EH (cell line): ENCODE data around the gene FYN.
"Not testable (repeated sequence)": the region's sequence is repeated elsewhere in the genome, so short reads cannot be mapped to it uniquely, and the experiment has no call there.

ENCODE experiments used
- DNase-seq: peaks from one replicate; pipeline ENCODE4 v3.0.0-alpha.2; 2015; ENCODE audit warnings: low read depth

Gene FYN

DNA sequence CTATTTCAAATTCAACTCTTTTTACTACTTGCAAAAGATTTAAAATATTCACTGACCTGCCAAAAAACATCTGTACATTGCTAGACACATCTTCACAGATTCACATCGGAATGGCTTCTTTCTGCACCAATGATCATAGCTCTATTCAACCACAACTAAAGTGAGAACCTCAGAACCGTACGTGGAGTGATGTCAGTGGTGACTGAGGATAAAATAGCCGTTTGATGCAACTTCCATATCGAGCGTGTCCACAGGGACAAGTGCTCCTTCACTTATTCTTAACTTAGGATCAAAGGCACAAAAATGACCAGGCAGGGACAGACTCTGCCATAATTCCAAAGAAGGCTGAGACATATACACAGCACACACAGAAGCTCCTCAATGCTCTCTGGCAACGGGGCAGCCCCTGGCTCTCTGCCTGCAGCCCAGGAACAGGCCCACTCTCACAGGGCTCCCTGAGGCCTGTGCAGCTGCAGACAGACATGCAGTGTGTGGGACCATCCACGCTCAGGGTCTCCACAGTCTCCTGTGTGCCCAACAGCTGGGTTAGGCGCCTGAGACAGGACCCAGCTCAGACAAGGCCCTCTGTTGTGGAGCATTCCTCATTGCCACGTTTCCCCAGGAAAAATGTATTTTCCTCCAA is 22.8 kb downstream of the FYN start:
- DNase-seq: no peak

DNA sequence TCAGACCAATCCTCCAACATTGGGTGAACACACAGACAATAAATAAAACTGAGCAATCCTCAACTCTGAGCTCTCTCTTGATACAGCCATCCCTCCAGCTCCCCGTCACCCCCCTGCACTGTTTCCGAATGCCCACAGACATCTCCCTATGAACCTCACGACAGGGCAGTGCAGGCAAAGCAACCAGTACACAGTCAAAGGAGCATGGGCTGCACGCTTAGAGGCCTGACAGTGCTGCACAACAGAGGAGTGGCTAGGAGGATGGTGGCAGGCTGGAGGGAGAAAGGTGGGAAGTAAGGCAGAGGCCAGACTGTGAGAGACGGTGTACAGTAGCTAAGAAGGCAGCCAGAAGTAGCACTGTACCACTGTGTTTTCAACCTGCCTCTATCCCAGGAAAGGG is 24.0 kb downstream of the FYN start:
- no peak for DNase-seq

DNA sequence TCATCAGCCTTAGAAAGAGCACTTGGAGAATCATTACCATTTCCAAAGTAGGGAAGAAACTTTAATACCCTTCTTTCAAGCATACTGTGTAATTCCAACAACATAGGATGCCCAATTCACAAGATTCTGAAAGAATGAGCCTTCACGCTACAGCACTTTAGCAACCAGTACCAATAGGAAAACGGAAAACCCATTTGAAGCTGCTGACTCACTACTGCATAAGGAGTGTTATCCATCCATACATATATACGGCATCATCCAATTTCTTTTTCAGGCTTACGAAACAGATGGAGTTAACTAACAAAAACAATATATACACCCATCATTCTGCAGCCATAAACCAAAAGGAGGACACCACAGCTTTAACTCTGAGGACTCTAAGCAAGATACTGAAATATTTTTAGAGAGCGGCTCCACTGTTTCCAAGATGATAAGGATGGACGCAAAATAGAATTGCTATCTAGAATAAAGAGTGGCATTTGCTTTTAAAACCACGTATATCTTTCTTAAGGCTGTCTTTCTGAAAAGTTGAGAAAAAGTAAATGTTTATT is 24.9 kb downstream of the FYN start:
- DNase-seq: no peak

DNA sequence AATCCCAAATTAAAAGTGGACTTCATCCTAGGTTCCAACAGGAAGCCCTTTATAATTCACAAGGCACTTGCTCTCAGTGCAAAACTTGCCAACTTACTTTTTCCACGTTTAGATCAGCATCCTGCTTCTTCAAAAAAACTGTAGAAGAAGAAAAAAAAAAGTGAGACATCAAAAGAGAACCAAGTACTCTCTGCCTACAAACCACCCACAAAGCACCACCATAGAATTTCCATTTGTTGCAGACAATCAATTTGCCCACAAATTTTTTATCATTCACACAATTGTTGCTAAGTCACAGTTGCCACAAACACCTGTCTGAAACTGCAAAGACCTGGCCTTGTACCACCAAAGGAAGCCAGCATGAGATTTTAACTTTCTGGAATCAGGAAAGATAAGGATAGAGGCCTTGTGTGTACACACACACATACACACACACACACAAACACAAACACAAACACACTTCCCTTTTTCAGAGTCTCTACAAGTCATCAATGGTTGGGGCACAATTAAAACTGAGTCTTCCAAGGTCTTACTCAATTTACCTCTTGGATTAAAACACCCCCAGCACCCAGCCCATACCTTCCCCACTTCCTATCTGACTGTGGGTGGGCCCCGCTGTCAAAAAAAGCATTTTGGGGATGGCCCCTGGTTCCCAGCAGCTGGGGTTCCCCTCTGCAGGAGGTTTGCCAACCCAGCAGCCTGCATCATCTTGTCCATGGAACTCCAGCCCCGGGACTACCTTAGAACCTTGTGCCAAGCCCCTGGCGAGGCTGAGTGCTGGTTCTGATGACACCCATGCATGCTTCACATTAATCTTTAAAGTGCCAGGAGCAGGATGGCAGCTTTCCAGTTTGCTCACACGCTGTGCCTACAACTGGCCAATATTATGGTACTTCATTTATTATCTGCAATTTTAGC is 26.5 kb downstream of the FYN start:
- peak; percentile 35 for DNase-seq

DNA sequence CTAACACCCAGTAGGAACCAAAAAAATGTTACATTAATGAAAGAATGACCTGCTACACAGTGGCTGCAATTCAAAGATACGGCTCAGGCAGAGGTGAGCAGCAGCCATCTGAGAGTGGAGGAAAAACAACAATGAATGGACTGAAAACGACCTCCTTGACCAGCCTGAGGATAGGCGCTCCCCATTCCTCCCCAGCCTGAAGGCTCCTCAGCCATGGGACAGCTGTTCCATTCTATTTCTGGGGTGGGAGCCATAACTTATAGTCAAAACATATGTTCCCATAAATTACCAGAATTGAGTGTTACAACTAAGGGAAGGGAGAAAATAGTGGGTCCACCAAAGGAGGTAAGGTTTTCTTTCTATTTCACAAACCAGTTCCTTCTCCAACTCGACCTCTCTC is 27.2 kb downstream of the FYN start:
- DNase-seq: no peak

DNA sequence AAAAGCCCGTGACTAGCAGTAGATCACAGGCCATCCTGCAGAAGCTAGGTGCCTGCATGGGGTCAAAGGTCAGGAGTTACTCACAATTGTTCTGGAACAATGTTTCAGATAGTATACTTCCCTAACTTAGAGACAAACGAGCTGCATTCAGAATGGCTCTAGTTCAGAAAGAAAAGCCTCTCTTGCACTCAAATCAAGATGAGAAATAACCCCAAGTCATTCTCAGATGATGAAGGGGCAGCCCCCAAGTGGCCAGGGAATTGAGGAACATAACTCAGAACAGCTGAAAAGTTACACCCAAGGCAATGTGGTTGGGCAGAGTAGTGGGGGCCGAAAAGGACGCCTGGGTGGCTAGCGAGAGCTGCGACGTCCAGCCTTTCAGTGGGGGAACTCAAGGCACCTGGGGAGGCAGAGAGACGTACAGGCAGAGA is 27.8 kb downstream of the FYN start:
- no peak for DNase-seq

DNA sequence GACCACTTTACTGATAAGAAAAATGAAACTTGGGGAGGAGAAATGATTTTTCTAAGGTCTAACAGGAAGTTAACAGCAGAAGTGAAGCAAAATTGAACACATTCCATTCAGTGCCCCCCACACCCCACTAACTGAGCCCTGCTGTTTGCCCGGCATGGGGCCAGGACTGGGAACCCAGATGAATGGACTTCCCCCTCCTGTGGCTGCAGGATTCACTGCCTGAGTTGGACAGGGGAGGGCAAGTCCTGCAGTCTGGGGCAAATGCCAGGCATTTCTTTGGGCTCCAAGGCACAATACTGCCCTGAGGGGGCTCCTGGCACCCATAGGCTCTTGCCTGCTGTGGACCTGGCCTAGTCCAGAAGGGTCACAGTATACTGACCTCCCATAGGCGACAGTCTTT is 28.3 kb downstream of the FYN start:
- DNase-seq: peak; percentile 33

DNA sequence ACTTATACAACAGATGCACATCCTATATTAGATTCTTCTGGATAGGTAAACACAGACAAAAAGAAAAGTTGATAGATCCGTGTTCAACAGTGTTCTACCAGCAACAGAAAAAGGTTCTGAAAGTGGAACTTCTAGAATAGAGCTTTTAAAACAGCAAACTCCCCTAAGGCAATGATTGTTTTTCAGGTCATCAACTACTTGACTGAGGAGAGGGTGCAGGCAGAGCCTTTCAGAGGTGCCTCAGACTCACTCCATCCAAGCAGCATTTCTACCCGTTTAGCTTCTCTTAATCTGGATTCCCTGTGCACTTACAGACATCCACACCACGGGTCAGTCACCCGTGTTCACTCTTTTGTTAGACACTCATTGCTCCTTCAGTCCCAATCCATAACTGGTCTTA is 28.9 kb downstream of the FYN start:
- DNase-seq: no peak

DNA sequence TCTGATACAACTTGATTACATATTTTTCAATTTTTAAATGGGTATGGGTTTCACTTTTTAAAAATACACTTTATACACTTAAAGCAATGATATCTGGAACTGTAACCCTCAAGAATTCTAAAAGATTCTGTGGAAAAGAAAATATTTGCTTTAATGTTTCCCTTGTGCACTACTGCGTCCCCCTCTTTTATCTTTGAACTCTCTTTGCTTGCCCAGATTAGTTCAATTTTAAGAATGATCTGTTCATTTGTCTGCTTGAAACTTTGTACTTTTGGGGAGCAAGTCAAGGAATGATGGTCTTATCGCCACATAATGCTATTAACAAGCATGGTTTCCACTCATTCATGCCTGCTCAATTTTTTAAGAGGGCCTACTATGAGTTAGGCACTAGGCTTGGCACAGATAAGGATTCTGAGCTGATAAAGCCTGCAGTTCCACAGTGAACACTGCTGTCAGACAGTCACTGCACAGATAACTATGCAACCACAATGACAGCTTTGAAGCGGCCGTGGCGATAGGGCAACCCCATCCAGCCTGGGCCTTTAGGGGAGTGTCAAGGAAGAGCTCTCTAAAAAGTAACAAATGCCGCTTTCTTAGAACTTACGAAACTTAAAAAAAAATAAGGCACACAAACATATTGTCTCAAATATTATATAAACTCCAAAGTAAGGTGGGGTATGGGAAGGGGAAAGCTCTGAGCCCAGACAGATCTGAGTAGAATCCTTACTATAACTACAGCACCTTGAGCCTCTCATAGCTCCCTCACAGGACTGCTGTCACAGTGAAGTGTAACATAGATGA is 29.7 kb downstream of the FYN start:
- no peak for DNase-seq

DNA sequence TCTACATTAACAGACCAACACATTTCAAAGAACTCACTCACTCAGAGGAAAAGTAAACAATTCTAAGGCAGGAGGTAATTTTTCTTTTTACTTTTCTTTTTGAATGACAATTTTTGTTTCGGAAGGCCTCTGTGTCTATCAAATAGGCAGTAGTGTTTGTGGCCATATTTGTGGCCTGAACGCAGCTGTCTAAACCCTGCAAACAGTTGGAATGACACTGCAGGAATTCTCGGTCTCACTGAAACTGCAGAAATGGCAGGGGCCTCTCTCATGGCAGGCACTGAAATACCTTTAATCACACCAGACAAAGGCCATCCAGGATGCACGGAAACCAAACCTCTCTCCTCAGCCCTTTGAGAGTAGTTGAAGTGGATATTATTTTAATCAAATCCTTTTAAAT is 30.4 kb downstream of the FYN start:
- peak; percentile 32 for DNase-seq

DNA sequence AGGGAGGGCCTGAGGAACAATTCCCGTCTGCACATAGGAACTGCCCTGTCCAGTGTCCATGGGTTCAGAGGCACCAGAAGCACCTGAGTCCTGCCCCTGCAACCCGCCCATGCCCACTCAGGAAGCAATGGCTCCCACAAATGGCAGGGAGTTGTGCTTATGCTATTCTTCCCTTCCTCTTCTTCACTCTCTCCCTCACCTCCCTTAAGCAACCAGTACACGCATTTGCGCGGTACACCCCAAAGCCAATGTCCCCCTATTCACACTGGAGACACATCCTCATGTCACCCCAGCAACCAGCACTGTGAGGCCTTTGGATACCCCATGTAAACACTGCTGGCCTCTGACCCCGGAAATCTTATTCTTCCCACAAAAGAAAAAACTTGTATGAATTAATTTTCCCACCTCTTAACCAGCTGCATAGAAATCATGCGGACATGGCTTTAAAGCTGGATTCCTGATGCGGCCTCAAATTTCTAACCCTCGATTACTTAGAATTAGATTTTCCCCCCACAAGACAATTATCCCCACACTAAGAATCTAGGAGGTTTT is 30.9 kb downstream of the FYN start:
- no peak for DNase-seq

DNA sequence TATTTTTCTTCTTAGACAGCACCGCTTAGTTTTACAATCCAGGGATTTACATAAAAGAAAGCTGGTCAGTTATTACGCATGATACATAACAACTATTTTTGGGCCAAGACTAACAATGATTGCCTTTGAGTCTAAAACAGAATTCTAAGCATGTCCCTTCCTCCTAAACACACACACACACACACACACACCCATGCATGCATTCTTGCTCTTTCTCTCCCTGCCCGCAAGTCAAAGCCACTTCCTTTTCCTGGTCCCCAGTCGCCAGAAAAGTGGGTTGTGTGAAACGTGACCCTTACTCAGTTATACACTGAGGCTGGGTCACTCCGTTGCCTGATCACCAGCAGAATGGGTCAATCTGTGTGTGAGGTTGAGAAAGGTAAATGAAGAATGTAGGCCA is 31.4 kb downstream of the FYN start:
- no peak for DNase-seq

DNA sequence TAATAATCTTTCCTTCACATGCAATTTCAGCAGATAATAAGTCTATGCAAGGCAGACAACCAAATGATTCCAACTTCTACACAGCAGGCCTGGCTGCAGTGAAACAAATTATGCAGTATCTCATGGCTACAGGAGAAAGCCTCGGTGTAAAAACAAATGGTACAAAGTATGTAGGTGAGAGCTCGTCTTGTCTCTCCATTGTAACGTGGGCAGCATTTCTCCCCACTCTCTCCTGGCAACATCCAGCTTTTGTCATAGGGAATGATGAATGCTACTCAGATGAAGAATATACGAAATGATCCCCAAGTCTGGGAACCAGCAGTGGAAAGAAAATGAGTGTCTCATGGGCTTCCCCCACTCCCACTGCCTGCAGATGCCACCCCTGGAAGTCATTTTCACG is 32.4 kb downstream of the FYN start:
- no peak for DNase-seq

DNA sequence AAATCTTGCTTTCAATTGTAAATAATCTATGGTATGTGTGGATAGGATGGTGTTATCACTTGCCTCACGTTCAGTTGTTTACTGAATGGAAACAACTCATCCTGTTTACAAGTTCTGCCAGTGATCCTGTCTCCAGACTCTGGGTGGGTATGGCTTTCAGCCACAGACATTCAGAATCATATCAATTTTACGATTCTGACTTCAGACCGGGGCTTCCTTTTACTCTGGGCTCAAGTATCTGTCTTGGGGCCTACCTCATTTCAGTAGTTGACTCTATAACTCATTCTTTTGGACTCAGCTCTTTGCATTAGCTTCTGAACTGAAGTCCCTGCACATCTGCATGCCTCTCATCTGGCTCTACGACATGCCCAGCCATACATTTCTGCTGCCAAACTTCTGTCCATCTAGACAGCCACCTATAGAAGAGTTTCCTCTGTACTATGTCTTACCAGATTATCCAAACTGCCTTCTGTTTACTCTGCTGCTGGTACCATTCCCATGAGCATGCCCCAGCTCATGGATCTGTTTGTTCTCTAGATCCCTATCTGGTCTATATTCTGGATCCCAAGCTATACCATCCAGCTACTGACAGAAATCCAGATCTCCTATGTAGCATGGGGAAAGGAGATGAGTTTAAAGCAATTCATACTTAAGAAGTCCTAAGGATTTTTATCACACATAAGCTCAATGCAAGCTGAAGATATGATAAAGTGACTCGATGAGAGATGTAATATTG is 34.3 kb downstream of the FYN start:
- no peak for DNase-seq

DNA sequence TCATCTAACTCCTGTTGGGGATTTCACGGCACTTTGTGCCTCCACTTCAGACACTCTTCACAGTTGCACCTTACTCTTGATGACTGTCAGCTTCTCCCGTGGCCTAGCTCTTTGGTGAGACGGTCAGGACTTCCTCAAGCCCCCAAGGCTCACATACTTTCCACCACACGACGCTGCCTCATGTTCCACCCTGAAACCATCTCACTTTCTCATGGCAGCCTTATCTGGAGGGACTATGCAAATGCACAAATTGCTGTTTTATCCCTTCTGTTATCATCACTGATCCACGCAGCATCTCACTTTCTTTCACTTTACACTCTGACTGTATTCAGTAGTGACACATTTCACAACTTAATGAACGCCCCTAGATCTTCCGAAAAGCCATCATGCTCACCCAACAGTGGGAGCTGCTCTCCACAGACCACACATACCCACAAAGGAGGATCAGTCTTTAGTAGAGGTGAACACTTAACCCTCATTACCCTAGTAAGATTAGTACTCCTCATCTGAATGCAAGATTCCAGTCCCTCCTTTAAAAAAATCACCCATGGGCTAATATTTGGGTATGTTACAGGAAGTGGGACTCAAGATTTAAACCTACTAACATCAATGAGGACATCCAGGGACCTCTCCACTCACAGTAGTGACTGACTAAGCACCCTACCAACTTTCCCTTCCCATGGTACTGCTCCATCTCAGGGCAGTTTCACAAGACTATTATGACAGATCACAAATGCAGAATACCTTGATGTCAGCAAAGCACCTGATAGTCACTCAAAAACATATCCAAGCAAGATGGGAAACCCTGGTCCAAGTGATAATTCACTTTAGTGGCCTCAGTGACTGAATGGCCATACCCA is 35.4 kb downstream of the FYN start:
- DNase-seq: no peak

DNA sequence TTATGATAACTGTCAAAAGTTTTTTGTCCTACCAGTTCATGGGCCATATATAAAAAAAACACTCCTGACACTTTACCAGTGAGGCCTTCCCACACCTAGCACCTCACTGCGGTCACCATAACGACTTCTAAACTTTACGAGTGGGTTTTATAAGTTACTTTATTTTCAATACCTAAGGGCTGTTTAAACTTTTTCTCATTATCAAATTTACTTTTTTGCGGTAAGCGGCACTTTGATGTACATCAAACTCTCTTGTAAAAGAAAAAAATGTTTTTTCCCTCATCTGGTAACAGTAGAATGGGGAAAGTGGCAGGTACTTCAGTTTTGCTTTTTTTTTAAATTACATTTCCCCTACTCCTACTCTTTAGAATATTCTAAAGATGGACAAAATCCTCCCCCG is 36.2 kb downstream of the FYN start:
- DNase-seq: no peak

DNA sequence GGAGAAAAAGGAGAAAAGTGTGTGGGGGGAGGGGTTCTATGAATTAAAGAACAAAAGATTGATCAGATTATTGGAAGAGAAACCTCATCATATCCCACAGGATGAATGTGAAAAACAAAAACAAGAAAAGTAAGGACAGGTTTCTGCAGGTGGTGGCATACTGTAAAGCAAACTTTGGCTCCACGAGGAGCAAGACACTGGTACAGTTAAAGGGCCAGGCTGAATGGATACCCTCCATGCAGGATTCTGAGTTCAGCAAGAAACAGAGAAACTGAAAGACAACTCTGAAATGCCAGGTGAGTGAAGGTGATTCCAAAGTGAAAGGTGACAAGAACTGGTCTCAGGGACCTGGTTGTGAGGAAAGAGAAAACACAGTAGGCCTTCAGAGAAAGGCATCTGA is 37.4 kb downstream of the FYN start:
- no peak for DNase-seq

DNA sequence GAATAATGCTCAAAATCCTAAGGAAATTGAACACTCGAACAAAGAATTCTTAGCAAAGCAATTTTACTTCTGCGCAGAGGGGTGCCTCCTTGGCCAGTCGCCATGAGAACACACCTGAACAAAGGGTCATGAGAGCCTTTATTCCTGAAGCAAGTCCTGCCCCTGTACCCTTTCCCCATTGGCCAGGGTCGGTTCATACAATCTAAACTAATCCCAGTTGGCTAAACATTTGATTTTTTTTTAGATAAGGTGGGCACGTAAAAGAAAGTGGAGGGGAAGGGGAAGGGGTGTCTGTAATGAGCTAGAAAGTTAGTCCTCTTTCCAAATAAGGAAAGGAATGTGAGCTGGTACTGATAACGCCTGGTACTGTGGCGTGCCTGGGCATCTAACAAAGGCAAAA is 37.9 kb downstream of the FYN start:
- not testable (repeated sequence) for DNase-seq

DNA sequence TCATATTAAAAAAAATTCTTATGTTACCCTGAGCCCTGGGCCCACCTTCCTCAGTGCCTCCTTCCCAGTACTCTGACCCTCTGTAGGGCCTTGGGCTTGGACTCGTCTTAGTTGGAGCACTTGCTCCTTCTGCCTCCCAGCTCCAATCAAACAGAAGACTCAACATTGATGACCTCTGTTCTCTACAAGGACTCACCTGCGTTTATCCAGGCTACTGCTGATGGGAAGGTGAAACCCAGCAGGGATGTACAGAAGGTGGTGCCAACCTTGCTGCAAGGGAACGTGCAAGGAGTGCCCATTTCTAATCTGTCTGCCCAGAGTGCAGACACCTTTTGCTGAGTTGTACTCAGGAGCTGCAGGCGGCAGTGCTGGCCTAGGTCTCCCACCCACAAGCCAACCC is 38.9 kb downstream of the FYN start:
- no peak for DNase-seq

DNA sequence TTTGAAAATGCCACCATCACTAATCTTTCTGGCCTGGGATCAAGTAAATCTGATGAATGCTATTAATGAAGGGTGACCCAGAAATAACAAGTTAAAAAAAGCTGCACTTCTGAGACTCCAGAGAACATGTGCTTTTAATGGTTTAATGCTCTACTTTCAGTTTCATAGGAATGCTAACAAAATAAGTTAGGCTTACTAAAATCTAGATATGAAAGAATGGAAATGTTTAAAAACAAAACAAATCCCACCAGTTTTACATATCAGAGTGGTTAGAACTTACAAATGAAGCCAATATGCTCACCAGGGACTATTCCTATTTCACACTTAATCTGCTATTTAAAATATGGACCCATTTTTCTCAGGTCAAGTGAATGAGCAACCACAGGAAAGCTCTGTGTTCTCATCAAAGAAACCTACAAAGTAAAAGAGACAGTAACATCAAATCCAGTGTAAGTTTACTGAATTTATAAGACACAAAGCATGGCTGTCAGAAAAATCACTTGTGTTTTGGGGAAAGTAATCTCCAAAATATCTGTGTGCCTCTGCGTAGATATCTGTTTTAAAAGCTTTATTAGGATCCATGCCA is 40.3 kb downstream of the FYN start:
- no peak for DNase-seq
